ENCODE measurements around the gene CDH4. TPM values are rescaled to one million over a fixed set of nuclear protein-coding genes. Genes with fewer than 3 reads are reported as not detected.
A peak's percentile ranks its signal among the peaks of the same experiment; 100 is the strongest.

The CDH4 gene
- total and polyA plus RNA-seq, 4 donors = 0.06 to 0.10 TPM; not detected in 2

GRCh38 chr20:61523145-61523544 lies 271.1 kb downstream of the CDH4 start:
- Histone ChIP-seq H3K4me3 (ENCODE audit: low read length in 2 of 2) (no peak overlapping the region), H3K36me3 (ENCODE audit: control insufficient read depth in 1 of 2, insufficient read depth in 2 of 2, low read length in 1 of 2) (no peaks in the 10 kb centered on the region), H3K27me3 (ENCODE audit: control insufficient read depth in 1 of 2, insufficient read depth in 2 of 2, low read length in 1 of 2) (no peaks in the 10 kb centered on the region), H3K9me3 (ENCODE audit: control insufficient read depth, low read length) (peaks cover 4% of the 10 kb centered on the region), H3K4me1 (ENCODE audit: control insufficient read depth in 1 of 2, insufficient read depth in 2 of 2, low read length in 2 of 2) (no peaks in the 10 kb centered on the region), H3K27ac (ENCODE audit: low read depth in 1 of 2, low read length in 2 of 2) (no peak overlapping the region)
- intact Hi-C loops (cut with DNase I) = no loop called here
- ATAC-seq (ENCODE audit: low FRiP score) = no peak
- WGBS, 2 donors = 91 to 92% methylated on average over 19 of the region's 19 CpGs
- peak; percentile 30 to 64 for DNase-seq

GRCh38 chr20:61524951-61525666 lies 273.0 kb downstream of the CDH4 start:
- WGBS, 2 donors = 64 to 66% methylated on average over 13 of the region's 13 CpGs
- intact Hi-C loops (cut with DNase I) = no loop called here
- Histone ChIP-seq H3K36me3 (ENCODE audit: control insufficient read depth in 1 of 2, insufficient read depth in 2 of 2, low read length in 1 of 2) (no peaks in the 10 kb centered on the region), H3K4me1 (ENCODE audit: control insufficient read depth in 1 of 2, insufficient read depth in 2 of 2, low read length in 2 of 2) (no peaks in the 10 kb centered on the region), H3K27me3 (ENCODE audit: control insufficient read depth in 1 of 2, insufficient read depth in 2 of 2, low read length in 1 of 2) (no peaks in the 10 kb centered on the region), H3K27ac (ENCODE audit: low read depth in 1 of 2, low read length in 2 of 2) (no peak overlapping the region), H3K4me3 (ENCODE audit: low read length in 2 of 2) (no peak overlapping the region), H3K9me3 (ENCODE audit: control insufficient read depth, low read length) (peaks cover 4% of the 10 kb centered on the region)
- ATAC-seq (ENCODE audit: low FRiP score) = no peak
- peak; percentile 17 to 44 for DNase-seq

DNA sequence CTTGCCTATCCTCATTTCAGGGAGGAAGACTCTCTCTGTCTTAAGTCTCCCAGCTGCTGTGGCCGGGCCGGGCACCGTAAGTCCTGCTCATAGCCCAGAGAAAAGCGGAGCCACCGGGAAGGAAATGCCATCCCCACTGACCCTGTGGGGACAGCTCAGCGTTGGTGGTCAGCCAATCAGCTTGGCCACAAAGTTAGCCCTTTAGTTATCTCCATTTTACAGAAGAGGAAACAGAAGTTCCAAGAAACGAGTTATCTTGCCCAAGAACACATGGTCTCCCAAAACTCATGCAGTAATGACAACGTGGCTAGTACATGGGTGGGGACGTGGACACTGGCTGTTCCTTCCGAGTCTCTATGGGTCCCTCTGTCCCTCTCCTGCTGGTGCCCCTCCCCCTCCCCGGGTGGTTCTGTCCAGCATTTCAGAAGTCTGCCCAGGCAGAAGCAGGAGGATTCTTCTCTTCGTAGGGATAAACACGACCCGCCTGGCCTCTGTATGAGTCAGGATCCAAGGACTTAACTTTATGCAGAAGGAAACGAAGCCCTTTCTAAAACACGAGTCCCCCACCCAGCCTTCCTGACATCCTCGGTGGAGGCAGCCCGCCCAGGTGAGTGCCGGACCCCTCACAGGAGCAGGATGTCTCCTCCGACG lies 273.8 kb downstream of the CDH4 start:
- Histone ChIP-seq H3K36me3 (ENCODE audit: control insufficient read depth in 1 of 2, insufficient read depth in 2 of 2, low read length in 1 of 2) (no peaks in the 10 kb centered on the region), H3K9me3 (ENCODE audit: control insufficient read depth, low read length) (peaks cover 4% of the 10 kb centered on the region), H3K4me1 (ENCODE audit: control insufficient read depth in 1 of 2, insufficient read depth in 2 of 2, low read length in 2 of 2) (no peaks in the 10 kb centered on the region), H3K4me3 (ENCODE audit: low read length in 2 of 2) (no peak overlapping the region), H3K27ac (ENCODE audit: low read depth in 1 of 2, low read length in 2 of 2) (no peak overlapping the region), H3K27me3 (ENCODE audit: control insufficient read depth in 1 of 2, insufficient read depth in 2 of 2, low read length in 1 of 2) (no peaks in the 10 kb centered on the region)
- DNase-seq = peak in 1 of 2 donors; percentile 45
- no peak for ATAC-seq (ENCODE audit: low FRiP score)
- intact Hi-C loops (cut with DNase I) = no loop called here
- 48 to 49% methylated on average over 21 of the region's 21 CpGs for WGBS, 2 donors

- Histone ChIP-seq H3K4me1 (ENCODE audit: control insufficient read depth in 1 of 2, insufficient read depth in 2 of 2, low read length in 2 of 2) (no peaks in the 10 kb centered on the region), H3K27me3 (ENCODE audit: control insufficient read depth in 1 of 2, insufficient read depth in 2 of 2, low read length in 1 of 2) (no peaks in the 10 kb centered on the region), H3K27ac (ENCODE audit: low read depth in 1 of 2, low read length in 2 of 2) (no peak overlapping the region), H3K36me3 (ENCODE audit: control insufficient read depth in 1 of 2, insufficient read depth in 2 of 2, low read length in 1 of 2) (no peaks in the 10 kb centered on the region), H3K4me3 (ENCODE audit: low read length in 2 of 2) (no peak overlapping the region), H3K9me3 (ENCODE audit: control insufficient read depth, low read length) (peaks cover 4% of the 10 kb centered on the region)
- ATAC-seq (ENCODE audit: low FRiP score) = no peak
- WGBS, 2 donors = 91 to 92% methylated on average over 13 of the region's 13 CpGs
- intact Hi-C loops (cut with DNase I) = no loop called here
- peak in 1 of 2 donors; percentile 42 for DNase-seq
Measured at GRCh38 chr20:61526907-61527306, 274.8 kb downstream of the CDH4 start.

- DNase-seq = peak in 1 of 2 donors; percentile 41
- no peaks in the 10 kb centered on the region for H3K4me1 ChIP-seq (ENCODE audit: control insufficient read depth in 1 of 2, insufficient read depth in 2 of 2, low read length in 2 of 2)
- no peak overlapping the region for H3K4me3 ChIP-seq (ENCODE audit: low read length in 2 of 2)
- H3K9me3 ChIP-seq (ENCODE audit: control insufficient read depth, low read length) = peaks cover 4% of the 10 kb centered on the region
- H3K27ac ChIP-seq (ENCODE audit: low read depth in 1 of 2, low read length in 2 of 2) = no peak overlapping the region
- no peak for ATAC-seq (ENCODE audit: low FRiP score)
- 85 to 88% methylated on average over 11 of the region's 11 CpGs for WGBS, 2 donors
- no peaks in the 10 kb centered on the region for H3K27me3 ChIP-seq (ENCODE audit: control insufficient read depth in 1 of 2, insufficient read depth in 2 of 2, low read length in 1 of 2)
- intact Hi-C loops (cut with DNase I) = no loop called here
- no peaks in the 10 kb centered on the region for H3K36me3 ChIP-seq (ENCODE audit: control insufficient read depth in 1 of 2, insufficient read depth in 2 of 2, low read length in 1 of 2)
Measured at GRCh38 chr20:61527626-61528025, 275.6 kb downstream of the CDH4 start.

DNA sequence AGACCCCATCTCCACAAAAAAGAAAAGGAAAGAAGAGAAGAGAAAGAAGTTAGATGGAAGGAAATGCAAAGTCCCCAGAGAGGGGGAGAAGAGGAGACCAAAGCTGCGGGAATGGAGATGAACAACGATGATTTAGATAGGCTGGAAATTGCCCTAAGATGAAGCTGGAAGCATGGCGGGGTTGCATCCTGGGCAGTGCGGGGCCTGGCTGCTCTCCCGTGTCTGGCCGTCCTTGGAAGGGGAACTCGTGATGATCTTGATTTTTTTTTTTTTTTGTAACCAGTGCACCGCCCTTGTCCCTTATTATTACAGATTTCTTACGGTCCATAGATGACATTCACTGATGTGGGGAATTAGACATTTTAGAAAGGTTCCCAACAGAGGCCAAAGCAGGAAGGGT lies 276.5 kb downstream of the CDH4 start:
- Histone ChIP-seq H3K4me3 (ENCODE audit: low read length in 2 of 2) (no peak overlapping the region), H3K27ac (ENCODE audit: low read depth in 1 of 2, low read length in 2 of 2) (no peak overlapping the region), H3K27me3 (ENCODE audit: control insufficient read depth in 1 of 2, insufficient read depth in 2 of 2, low read length in 1 of 2) (no peaks in the 10 kb centered on the region), H3K4me1 (ENCODE audit: control insufficient read depth in 1 of 2, insufficient read depth in 2 of 2, low read length in 2 of 2) (no peaks in the 10 kb centered on the region), H3K36me3 (ENCODE audit: control insufficient read depth in 1 of 2, insufficient read depth in 2 of 2, low read length in 1 of 2) (no peaks in the 10 kb centered on the region), H3K9me3 (ENCODE audit: control insufficient read depth, low read length) (no peaks in the 10 kb centered on the region)
- DNase-seq (no peak), ATAC-seq (ENCODE audit: low FRiP score) (no peak)
- intact Hi-C loops (cut with DNase I) = no loop called here
- 84% methylated on average over 9 of the region's 9 CpGs for WGBS, 2 donors

DNA sequence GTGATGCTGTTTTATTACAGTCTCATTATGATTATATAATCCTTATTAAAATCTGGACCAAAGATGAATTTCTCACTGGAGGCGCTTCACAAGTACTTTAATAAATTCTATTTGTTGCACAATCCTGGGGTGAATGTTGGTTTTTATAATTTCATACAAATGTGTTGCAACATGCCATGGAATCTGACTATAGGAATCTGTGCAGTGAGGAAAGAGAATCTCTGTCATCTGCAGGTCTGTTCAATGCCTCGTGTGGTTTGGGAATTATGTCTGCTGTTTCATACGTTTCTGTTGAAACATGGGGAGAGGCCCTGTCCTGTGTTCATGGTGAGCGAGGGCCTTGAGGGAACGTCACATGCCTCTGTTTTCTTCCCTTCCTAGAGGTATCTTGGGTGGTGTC lies 277.3 kb downstream of the CDH4 start:
- no peak overlapping the region for H3K4me3 ChIP-seq (ENCODE audit: low read length in 2 of 2)
- H3K27me3 ChIP-seq (ENCODE audit: control insufficient read depth in 1 of 2, insufficient read depth in 2 of 2, low read length in 1 of 2) = no peaks in the 10 kb centered on the region
- H3K9me3 ChIP-seq (ENCODE audit: control insufficient read depth, low read length) = no peaks in the 10 kb centered on the region
- H3K4me1 ChIP-seq (ENCODE audit: control insufficient read depth in 1 of 2, insufficient read depth in 2 of 2, low read length in 2 of 2) = no peaks in the 10 kb centered on the region
- no peak for DNase-seq
- intact Hi-C loops (cut with DNase I) = no loop called here
- no peak for ATAC-seq (ENCODE audit: low FRiP score)
- H3K36me3 ChIP-seq (ENCODE audit: control insufficient read depth in 1 of 2, insufficient read depth in 2 of 2, low read length in 1 of 2) = no peaks in the 10 kb centered on the region
- 72 to 78% methylated on average over 5 of the region's 5 CpGs for WGBS, 2 donors
- no peak overlapping the region for H3K27ac ChIP-seq (ENCODE audit: low read depth in 1 of 2, low read length in 2 of 2)

DNA sequence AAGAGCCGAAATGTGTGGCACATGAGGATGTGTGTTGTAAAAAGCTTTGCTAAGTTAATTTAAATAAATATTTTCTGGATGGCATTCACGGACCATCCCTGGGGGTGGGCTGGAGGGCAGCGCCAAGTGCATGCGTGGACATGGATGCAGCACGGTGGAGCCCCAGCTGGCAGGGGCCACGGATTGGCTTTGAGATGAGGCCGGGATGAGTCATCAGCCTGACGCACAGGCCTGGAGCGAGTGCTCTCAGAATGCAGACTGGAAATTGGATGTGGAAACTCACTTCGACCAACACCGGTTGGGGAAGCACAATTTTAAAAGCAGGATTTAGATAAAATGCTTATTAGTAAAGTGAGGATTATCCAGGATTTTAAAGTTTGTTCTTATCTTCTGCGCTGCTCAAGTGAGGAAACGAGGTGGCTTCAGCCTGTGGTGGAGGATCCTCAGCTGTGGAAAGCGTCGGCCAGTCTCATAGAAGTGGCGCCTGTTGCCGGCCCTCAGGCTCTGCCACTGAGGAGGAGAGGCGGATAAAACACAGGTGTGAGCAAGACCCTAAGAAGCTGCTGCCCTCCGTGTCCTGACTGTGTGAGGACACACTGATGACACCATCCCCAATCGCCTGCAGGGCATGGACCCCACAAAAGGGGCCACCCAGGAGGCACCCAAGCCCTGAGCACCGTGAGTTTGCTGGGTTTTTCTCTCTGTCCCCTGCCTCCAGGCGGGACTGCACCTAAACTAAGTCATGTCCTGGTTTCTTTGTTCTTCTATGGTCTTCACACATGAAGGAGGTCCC lies 279.7 kb downstream of the CDH4 start:
- intact Hi-C loops (cut with DNase I) = loop anchor here in 1 of 2 donors (10.0 kb wide), 1 partner anchor 63 kb away; no protein-coding TSS in a partner anchor
- ATAC-seq (ENCODE audit: low FRiP score) (no peak), DNase-seq (peak in 1 of 2 donors; percentile 60)
- no peak overlapping the region for H3K4me3 ChIP-seq (ENCODE audit: low read length in 2 of 2)
- no peak overlapping the region for H3K27ac ChIP-seq (ENCODE audit: low read depth in 1 of 2, low read length in 2 of 2)
- no peaks in the 10 kb centered on the region for H3K4me1 ChIP-seq (ENCODE audit: control insufficient read depth in 1 of 2, insufficient read depth in 2 of 2, low read length in 2 of 2)
- no peaks in the 10 kb centered on the region for H3K9me3 ChIP-seq (ENCODE audit: control insufficient read depth, low read length)
- no peaks in the 10 kb centered on the region for H3K36me3 ChIP-seq (ENCODE audit: control insufficient read depth in 1 of 2, insufficient read depth in 2 of 2, low read length in 1 of 2)
- 85 to 87% methylated on average over 21 to 22 of the region's 22 CpGs for WGBS, 2 donors
- no peaks in the 10 kb centered on the region for H3K27me3 ChIP-seq (ENCODE audit: control insufficient read depth in 1 of 2, insufficient read depth in 2 of 2, low read length in 1 of 2)
